Measurements from ENCODE around the gene CCPG1.
A peak's percentile ranks its signal among the peaks of the same experiment; 100 is the strongest.

Gene CCPG1

GRCh38 chr15:55381595-55381994 is 26.6 kb downstream of the CCPG1 start:
- no peak for DNase-seq

GRCh38 chr15:55379095-55379494 is 29.1 kb downstream of the CCPG1 start:
- no peak for DNase-seq

GRCh38 chr15:55372701-55373440 is 35.3 kb downstream of the CCPG1 start:
- no peak for DNase-seq

DNA sequence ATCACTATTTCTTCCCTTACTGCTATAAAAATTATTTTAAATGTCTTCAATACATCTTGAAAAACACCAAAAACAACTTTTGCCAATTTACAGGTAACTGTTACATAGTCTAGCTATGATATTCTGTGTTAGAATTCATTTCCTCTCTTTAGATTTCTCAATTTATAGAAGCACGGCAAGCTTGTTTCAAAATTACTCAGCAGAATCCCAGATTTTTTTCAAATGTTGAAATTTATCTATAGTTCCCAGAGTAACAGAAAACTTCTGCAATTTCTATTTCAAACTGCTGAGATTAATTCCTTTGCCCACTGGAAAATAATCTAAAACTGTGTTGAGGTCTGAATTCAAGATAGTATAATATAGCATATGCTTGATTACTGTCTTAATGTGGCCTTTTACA is 41.2 kb downstream of the CCPG1 start:
- DNase-seq = no peak

DNA sequence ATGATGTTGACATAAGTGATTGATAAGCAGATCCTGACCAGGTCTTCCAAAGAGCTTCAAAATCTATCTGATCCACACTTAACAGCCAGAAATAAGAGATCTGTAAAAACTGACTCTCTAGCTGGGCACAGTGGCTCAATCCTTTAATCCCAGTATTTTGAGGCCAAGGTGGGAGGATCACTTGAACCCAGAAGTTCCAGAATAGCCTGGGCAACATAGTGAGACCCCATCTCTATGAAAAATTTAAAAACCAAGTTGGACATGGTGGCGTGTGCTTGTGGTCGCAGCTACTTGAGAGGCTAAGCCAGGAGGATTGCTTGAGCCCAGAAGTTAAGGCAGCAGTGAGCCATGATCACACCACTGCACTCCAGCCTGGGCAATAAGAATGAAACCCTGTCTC is 45.5 kb downstream of the CCPG1 start:
- no peak for DNase-seq

DNA sequence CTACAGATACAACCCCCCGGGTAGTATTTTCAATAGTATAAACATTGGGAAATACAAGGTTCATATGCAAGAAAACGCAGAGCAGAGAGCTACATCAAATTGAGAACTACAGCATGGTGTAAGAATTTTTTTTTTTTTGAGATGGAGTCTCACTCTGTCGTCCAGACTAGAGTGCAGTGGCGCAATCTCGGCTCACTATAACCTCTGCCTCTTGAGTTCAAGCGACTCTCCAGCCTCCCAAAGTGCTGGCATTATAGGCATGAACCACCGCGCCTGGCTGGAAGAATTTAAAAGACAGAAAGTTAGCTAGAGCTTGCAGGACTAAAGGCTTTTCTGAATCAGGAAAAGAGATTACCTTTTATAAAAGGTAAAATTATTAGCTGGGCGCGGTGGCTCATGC is 47.1 kb downstream of the CCPG1 start:
- no peak for DNase-seq

DNA sequence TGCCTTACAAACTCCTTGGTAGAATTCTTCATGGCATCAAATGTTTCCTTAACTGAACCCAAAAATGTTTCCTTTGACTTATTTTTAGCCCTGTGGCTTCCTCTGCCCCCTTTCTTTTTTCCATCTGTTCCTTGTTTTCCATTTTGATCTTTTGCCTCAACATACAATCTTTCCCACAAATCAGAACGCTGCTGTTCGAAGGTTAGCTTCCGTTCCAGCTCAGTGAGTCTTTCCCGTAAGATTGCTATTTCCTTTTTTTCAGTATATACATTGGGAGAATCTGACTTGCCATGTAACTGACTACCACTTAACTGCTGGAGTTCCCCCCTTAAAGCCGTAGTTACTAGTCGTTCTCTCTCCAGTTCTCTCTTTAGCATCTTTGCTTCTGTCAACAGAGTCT is 47.9 kb downstream of the CCPG1 start:
- DNase-seq = no peak

DNA sequence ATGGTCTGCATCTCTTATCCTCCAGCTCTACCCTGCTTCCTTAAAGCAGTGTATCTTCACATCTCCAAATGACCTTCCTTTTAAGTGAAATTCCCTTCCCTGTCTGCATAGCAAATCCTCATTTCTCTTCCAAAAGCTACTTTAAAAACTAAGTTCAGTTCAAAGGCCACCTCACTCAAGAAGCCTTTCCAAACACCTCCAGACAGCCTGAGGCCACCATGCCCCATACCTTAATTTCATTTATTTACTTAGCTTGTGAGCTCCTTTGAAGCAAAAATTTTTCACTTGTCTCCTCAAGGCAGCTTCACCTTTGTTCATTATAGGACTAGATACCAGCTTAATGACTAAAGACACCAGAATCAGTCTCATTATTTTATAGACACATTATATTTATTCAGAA is 49.7 kb downstream of the CCPG1 start:
- no peak for DNase-seq

GRCh38 chr15:55357774-55358173 is 50.4 kb downstream of the CCPG1 start:
- DNase-seq = peak; percentile 27

DNA sequence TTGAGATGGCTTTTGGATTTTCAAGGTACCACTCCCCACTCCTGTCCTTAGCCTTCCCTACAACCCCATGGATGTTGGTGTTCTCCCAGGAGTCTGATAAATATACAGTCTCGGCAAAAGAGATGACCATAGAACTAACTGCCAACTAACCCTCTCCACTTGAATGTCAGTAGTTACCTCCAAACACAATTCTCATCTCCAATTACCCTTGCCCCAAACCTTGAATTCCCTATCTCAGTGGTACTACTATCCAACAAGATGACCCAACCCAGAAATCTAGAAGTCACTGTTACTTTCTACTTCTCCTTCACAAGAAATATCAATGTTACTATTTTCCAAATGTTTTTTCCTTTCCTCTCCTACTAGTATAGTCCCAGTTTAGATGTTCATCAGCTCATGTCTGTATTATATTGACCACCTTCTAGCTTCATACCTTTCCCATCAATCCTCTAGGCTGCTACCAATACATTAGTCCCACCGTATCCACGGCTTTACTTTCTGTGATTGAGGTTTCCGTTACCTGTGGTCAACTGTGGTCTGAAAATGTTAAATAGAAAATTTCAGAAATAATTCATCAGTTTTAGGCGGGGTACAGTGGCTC is 51.1 kb downstream of the CCPG1 start:
- DNase-seq = no peak

GRCh38 chr15:55353025-55353424 is 55.1 kb downstream of the CCPG1 start:
- no peak for DNase-seq

DNA sequence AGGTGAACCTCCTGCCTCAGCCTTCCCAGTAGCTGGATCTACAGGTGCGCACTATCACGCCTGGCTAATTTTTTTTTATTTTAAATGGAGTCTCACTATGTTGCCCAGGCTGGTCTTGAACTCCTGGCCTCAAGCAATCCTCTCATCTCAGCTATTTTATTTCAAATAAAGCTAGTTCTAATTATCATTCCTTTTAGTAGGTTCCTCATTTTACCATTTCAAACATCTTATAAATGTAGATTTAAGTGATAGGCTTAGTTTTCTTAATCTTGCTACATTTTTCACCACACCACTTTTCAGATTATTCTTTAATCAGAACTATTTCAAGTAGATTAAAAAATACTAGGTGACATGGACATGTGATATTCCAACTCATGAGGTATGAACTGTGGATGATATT is 58.9 kb downstream of the CCPG1 start:
- DNase-seq = no peak

GRCh38 chr15:55348281-55348778 is 59.8 kb downstream of the CCPG1 start:
- DNase-seq = no peak

GRCh38 chr15:55344206-55344605 is 64.0 kb downstream of the CCPG1 start:
- peak; percentile 54 for DNase-seq

- DNase-seq = peak; percentile 4
These were observed 65.0 kb downstream of the CCPG1 start for GRCh38 chr15:55343168-55343567.

- DNase-seq = no peak
These were observed 71.0 kb downstream of the CCPG1 start for GRCh38 chr15:55337160-55337559.

DNA sequence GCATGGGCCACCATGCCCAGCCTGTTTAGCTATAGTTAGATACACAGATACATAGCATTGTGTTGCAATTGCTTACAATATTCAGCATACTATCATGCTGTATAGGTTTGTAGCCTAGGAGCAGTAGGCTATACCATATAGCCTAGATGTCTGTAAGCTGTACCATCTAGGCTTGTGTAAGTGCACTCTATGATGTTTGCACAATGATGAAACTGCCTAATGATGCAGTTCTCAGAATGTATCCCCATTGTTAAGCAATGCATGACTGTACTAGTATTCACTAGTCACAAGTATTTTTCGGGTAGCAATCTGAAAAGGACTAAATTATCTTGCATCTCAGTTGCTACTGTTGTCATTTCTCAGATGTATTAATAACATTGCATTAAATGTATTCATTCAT is 73.2 kb downstream of the CCPG1 start:
- no peak for DNase-seq

DNA sequence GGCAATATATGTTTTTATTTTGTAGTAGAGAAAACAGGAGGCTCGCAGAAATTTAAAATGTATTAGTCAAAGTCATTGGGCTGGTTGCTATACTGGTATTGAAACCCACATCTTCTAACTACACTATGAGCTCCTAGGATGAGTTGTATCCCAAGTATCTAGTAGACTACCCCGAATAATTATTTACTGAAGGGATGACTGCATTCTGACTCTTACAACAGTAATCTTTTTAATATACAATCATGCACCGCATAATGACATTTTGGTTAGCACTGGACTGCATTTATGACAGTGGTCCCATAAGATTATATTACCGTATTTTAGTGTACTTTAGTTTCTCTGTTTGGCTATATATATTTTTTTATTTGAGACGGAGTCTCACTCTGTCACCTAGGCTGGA is 73.8 kb downstream of the CCPG1 start:
- no peak for DNase-seq

GRCh38 chr15:55327387-55327786 is 80.8 kb downstream of the CCPG1 start:
- no peak for DNase-seq

DNA sequence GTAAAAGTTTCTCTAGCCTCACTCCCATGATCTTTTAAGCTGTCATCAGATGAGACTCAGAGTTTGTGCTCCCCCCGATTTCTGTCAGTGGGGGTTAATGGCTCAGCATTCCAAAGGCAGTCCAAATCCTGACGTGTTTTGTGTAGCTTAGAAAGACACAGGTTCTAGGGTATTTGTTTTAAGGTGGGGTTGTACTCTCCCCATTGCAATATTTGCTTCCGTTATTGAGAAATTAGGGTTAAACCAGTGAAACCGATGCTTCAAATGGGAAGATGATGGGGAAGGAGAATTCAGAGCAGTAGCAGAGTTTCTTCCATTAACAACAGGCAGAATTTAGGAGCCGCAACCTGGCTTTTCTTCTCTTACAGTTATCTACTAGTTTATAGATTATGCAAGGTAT is 85.7 kb downstream of the CCPG1 start:
- no peak for DNase-seq

DNA sequence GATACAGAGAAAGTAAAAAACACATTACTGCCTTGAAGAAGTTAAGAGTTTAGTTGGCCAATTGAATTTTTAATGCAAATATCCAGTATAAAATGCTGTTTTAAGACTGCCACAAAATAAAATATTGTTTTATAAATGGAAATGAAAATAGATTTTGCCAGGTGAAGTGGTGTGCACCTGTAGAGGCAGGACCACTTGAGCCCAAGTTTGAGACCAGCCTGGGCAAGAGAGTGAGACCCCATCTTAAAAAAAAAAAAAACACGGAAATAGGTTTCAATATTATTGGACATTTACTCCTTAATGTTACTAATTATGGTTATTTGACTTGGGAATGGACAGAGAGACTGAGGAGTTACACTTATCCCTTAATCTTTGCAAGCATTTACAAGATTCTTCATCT is 87.2 kb downstream of the CCPG1 start:
- no peak for DNase-seq

DNA sequence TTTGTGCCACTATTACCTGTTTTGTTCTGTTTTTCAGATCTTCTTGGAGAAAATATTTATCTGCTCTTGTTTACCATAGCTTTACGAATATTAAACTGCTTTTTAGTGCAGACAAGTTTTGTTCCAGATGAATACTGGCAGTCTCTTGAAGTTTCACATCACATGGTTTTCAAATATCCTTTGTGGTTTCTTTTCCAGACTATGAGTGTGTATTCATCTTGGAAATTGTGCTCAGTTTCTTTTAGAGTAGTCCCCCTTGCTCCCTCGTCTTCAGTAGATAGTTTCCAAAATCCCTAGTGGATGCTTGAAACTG is 88.0 kb downstream of the CCPG1 start:
- DNase-seq = no peak

- no peak for DNase-seq
These were observed 88.5 kb downstream of the CCPG1 start for GRCh38 chr15:55319537-55320237.
